CD4-positive, alpha-beta T cell (primary cell): ENCODE data around the gene CYTL1. TPM values are rescaled to one million over a fixed set of nuclear protein-coding genes. Genes with fewer than 3 reads are reported as not detected.

ENCODE experiments used
- ATAC-seq: fragments of 200-7000 bp; cut with Tn5 transposase; one replicate; pipeline ENCODE4 v1.10.0; 2022; ENCODE audit warnings: mild to moderate bottlenecking; ENCODE audit not compliant: poor library complexity
- CTCF ChIA-PET: fragments of 350-600 bp; sonication (Branson Sonifier 250); formaldehyde crosslinking; loops from one replicate; lab custom pipeline; 2021; ENCODE audit warnings: antibody characterized with exemption, inconsistent platforms; lab: Charles Lee
- POLR2A ChIA-PET: fragments of 350-600 bp; sonication (Branson Sonifier 250); formaldehyde crosslinking; loops from one replicate; lab custom pipeline; 2021; ENCODE audit warnings: antibody characterized with exemption, inconsistent platforms; lab: Charles Lee
- DNase-seq, 14 experiments: peaks; one replicate each; pipeline ENCODE4 v3.0.0-alpha.2; 2013 to 2020; ENCODE audit warnings: mixed read lengths in 2 of 14
- H3K27ac ChIP-seq, 2 donors: one replicate each; pipeline versions ENCODE4 v1.5.1 to v1.7.0; 2013; ENCODE audit warnings: low read length in 2 of 2, low read depth in 1 of 2, mild to moderate bottlenecking in 1 of 2
- H3K27me3 ChIP-seq, 2 experiments: 1 replicate in 1 of 2; 2 replicates in 1 of 2; pipeline versions ENCODE4 v1.6.1 to v1.7.0; 2013; ENCODE audit warnings: low read length in 2 of 2, control low read depth in 1 of 2, mild to moderate bottlenecking in 1 of 2, moderate library complexity in 1 of 2; ENCODE audit not compliant: insufficient read depth in 2 of 2, control insufficient read depth in 1 of 2
- H3K36me3 ChIP-seq: one replicate; pipeline ENCODE4 v1.6.1; 2013; ENCODE audit warnings: low read length, control low read depth; ENCODE audit not compliant: insufficient read depth
- H3K4me1 ChIP-seq: one replicate; pipeline ENCODE4 v1.6.1; 2013; ENCODE audit warnings: low read length, control low read depth; ENCODE audit not compliant: insufficient read depth
- H3K4me3 ChIP-seq: one replicate; pipeline ENCODE4 v1.5.1; 2013; ENCODE audit warnings: mild to moderate bottlenecking, low read length, moderate library complexity
- H3K9me3 ChIP-seq, 2 experiments: 1 replicate in 1 of 2; 2 replicates in 1 of 2; pipeline versions ENCODE4 v1.6.1 to v1.7.0; 2013; ENCODE audit warnings: low read length in 2 of 2, mild to moderate bottlenecking in 2 of 2, control low read depth in 1 of 2, moderate library complexity in 1 of 2; ENCODE audit not compliant: control insufficient read depth in 1 of 2, insufficient read depth in 1 of 2
- H3K27ac Mint-ChIP-seq: one replicate; pipeline ENCODE4 v1.8.0; 2020; ENCODE audit warnings: mixed read lengths
- H3K27me3 Mint-ChIP-seq: one replicate; pipeline ENCODE4 v1.8.0; 2021; ENCODE audit warnings: mixed read lengths
- H3K36me3 Mint-ChIP-seq: one replicate; pipeline ENCODE4 v1.8.0; 2021; ENCODE audit warnings: low read depth, mixed read lengths
- H3K4me1 Mint-ChIP-seq: one replicate; pipeline ENCODE4 v1.8.0; 2021; ENCODE audit warnings: low read depth, mixed read lengths
- H3K4me3 Mint-ChIP-seq: one replicate; pipeline ENCODE4 v1.8.0; 2020; ENCODE audit warnings: mild to moderate bottlenecking, mixed read lengths
- H3K9me3 Mint-ChIP-seq: one replicate; pipeline ENCODE4 v1.8.0; 2020; ENCODE audit warnings: mixed read lengths
- intact Hi-C, 2 experiments: fragments of 100-400 bp; cut with DNase I in 1 of 2; cut with micrococcal nuclease in 1 of 2; formaldehyde crosslinking; loops; one replicate each; pipeline versions ENCODE4 v1.15.1 to v1.9.0; 2023 to 2025; cut with DNase I, micrococcal nuclease
- total RNA-seq, 174 experiments: library from RNA in 2 of 174; stranded (reverse) in 2 of 174; gene quantifications; one replicate each; pipeline ENCODE4 v1.2.3 and lab custom pipeline; 2021 to 2026
- TF ChIP-seq, protein P1 (sequence below): fragments of 200-600 bp; IDR thresholded peaks from one replicate; pipeline ENCODE4 v1.8.0; 2022; ENCODE audit warnings: antibody characterized with exemption, mild to moderate bottlenecking

CYTL1 gene
- total RNA-seq, 2 experiments from 2014 or later, result not detected

DNA sequence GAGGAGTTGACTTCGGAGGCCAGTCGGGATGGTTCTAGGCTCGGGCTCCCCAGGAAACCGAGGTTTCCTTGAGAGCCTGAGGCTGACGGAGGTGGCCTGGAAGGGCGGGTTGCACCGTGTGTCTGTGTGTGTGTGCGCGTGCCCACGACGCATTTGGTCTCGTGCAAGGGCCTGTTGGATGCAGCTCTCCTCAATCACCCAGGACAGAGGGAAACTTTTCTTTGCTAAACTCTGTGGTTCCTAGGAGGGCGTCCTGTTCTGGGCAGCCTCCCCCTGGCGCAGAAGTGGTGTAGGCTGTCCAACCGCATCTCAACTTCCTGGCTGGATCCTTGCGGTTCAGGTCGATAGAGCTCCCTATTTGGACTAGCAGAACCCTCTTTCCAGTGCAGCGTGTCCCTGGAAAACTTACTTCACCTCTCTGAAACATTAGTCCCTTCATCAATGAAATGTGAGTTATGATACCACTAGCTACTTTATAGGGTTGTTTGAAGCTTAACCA lies 33.0 kb upstream of the CYTL1 start:
- no peaks in the 10 kb centered on the region for H3K36me3 Mint-ChIP-seq
- no peak overlapping the region for H3K27ac ChIP-seq
- H3K9me3 Mint-ChIP-seq, result no peaks in the 10 kb centered on the region
- peaks cover 63% of the 10 kb centered on the region for H3K27me3 Mint-ChIP-seq
- H3K27me3 ChIP-seq, result peaks cover 32 to 33% of the 10 kb centered on the region in 2 experiments
- DNase-seq (no peak), ATAC-seq (no peak)
- H3K4me1 Mint-ChIP-seq, result peaks cover 11% of the 10 kb centered on the region
- peak overlapping the region; percentile 58 for H3K4me3 Mint-ChIP-seq
- H3K4me3 ChIP-seq, result no peak overlapping the region
- H3K4me1 ChIP-seq, result peaks cover 12% of the 10 kb centered on the region
- POLR2A ChIA-PET, result no interaction called here
- TF ChIP-seq, protein P1, sequence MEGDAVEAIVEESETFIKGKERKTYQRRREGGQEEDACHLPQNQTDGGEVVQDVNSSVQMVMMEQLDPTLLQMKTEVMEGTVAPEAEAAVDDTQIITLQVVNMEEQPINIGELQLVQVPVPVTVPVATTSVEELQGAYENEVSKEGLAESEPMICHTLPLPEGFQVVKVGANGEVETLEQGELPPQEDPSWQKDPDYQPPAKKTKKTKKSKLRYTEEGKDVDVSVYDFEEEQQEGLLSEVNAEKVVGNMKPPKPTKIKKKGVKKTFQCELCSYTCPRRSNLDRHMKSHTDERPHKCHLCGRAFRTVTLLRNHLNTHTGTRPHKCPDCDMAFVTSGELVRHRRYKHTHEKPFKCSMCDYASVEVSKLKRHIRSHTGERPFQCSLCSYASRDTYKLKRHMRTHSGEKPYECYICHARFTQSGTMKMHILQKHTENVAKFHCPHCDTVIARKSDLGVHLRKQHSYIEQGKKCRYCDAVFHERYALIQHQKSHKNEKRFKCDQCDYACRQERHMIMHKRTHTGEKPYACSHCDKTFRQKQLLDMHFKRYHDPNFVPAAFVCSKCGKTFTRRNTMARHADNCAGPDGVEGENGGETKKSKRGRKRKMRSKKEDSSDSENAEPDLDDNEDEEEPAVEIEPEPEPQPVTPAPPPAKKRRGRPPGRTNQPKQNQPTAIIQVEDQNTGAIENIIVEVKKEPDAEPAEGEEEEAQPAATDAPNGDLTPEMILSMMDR, result no peak
- no peak overlapping the region for H3K27ac Mint-ChIP-seq
- CTCF ChIA-PET, result no interaction called here
- intact Hi-C loops, result no loop called here
- peaks cover 0 to 8% of the 10 kb centered on the region in 2 experiments for H3K9me3 ChIP-seq
- H3K36me3 ChIP-seq, result no peaks in the 10 kb centered on the region

DNA sequence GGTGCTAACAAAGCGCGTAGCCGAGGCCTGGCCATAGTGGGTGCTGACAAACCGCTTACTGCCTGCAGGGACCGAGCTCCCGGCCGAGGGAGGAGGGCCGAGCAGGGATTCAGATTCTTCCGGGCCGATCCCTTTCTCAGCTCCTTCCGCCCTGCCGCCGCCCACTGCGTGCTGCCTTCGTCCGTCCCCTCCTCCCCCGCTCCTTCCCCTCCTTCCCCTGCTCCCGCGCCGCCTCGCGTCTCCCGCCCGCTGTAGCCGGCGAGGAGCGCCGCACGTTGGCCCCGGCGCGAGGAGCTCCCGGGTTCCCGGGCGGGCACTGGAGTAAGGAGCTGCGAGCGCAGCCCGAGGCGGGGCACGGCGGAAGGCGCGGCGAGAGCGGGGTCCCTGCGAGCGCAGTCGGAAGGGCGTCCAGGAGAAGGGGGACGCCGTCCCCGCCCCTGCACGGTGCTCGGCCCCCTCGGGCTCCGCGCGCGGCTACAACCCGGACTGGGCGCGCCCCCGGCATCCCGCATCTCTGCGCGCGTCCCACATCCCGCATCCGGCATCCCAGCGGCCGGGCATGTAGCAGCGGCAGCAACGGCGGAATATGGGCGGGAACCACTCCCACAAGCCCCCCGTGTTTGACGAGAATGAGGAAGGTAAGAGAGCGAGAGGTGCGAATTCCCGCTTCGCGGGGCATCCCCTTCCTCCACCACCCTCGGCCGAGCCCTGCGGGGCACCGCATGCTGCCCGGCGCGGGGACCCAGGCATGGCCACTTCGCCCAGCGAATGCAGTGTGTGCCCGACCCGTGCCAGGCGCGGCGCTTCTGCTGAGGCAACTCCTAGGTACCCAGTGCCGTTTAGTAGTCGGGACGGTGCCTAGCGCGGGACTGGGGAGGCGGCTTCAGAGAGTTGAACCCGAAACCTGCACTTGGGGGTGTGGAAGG lies 32.3 kb upstream of the CYTL1 start, which contains the start of gene STK32B:
Gene STK32B, plus strand, starts transcription at position 203 of the 926 bp plus-strand sequence.
- Mint-ChIP-seq H3K36me3 (no peaks in the 10 kb centered on the region), H3K27me3 (peaks cover 70% of the 10 kb centered on the region), H3K4me3 (peak within 1 kb of the TSS; percentile 78), H3K27ac (no peak within 1 kb of the TSS), H3K4me1 (peaks cover 11% of the 10 kb centered on the region), H3K9me3 (no peaks in the 10 kb centered on the region)
- ATAC-seq (no peak), DNase-seq (no peak)
- ChIA-PET POLR2A (no interaction called here), CTCF (no interaction called here)
- Histone ChIP-seq H3K27me3 (peaks cover 32 to 33% of the 10 kb centered on the region in 2 experiments), H3K4me3 (peak within 1 kb of the TSS; percentile 43), H3K4me1 (peaks cover 12% of the 10 kb centered on the region), H3K9me3 (peaks cover 0 to 8% of the 10 kb centered on the region in 2 experiments), H3K27ac (no peak within 1 kb of the TSS), H3K36me3 (no peaks in the 10 kb centered on the region)
- intact Hi-C loops, result no loop called here
- TF ChIP-seq, protein P1, result no peak

DNA sequence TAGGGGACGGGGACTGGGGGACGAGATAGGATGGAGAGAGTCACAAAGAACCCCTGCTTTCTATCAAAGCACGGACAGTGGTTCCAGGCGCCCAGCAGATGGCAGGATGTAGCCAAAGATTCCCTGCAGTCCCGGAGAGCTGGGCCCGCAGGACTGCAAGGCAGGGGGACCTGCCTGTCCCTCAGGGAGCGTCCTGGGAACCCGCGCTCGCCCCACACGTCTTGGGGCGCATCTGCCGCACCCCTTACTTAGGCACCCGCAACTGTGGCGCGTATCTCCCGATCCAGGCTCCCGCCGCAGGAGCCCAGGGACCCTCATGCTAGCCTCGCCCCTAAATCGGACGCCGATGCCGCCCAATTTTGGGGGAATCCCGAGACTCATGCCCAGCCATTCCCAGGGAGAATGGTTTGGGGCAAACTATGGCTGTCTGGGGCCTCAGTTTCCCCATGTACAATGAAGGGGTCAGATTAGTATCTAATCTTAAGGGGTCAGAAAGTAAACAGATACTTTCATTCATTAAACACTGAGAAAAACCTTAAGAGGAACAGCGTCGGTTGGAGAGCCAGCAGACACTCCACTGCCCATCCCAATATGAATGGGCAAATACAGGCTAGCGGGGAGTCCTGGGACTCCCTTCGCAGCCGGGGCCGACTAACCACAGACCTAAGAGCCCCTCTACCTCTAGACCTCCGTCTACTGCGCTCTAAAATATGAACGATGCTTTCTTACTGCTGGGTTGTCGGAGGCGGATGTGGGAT lies 31.4 kb upstream of the CYTL1 start:
- no peak overlapping the region for H3K27ac Mint-ChIP-seq
- DNase-seq (peak in 4 of 14 experiments; percentile 12 to 49 (median 38)), ATAC-seq (no peak)
- Histone ChIP-seq H3K27me3 (peaks cover 30 to 32% of the 10 kb centered on the region in 2 experiments), H3K27ac (no peak overlapping the region), H3K9me3 (peaks cover 0 to 8% of the 10 kb centered on the region in 2 experiments), H3K36me3 (no peaks in the 10 kb centered on the region), H3K4me3 (peak overlapping the region; percentile 43), H3K4me1 (peaks cover 12% of the 10 kb centered on the region)
- H3K9me3 Mint-ChIP-seq, result no peaks in the 10 kb centered on the region
- CTCF ChIA-PET, result no interaction called here
- H3K4me1 Mint-ChIP-seq, result peaks cover 11% of the 10 kb centered on the region
- POLR2A ChIA-PET, result no interaction called here
- peak overlapping the region; percentile 78 for H3K4me3 Mint-ChIP-seq
- intact Hi-C loops, result no loop called here
- peaks cover 77% of the 10 kb centered on the region for H3K27me3 Mint-ChIP-seq
- no peaks in the 10 kb centered on the region for H3K36me3 Mint-ChIP-seq
- TF ChIP-seq, protein P1, result no peak
